NCI-H146 treated with DMSO at 0.1 percent for 48 hours (cell line): ENCODE measurements around the gene OTUB1.

Source experiments
- DNase-seq: peaks from one replicate; lab custom pipeline; 2025; ENCODE audit not compliant: unreplicated experiment; lab: John Stamatoyannopoulos, UW

The OTUB1 gene

DNA sequence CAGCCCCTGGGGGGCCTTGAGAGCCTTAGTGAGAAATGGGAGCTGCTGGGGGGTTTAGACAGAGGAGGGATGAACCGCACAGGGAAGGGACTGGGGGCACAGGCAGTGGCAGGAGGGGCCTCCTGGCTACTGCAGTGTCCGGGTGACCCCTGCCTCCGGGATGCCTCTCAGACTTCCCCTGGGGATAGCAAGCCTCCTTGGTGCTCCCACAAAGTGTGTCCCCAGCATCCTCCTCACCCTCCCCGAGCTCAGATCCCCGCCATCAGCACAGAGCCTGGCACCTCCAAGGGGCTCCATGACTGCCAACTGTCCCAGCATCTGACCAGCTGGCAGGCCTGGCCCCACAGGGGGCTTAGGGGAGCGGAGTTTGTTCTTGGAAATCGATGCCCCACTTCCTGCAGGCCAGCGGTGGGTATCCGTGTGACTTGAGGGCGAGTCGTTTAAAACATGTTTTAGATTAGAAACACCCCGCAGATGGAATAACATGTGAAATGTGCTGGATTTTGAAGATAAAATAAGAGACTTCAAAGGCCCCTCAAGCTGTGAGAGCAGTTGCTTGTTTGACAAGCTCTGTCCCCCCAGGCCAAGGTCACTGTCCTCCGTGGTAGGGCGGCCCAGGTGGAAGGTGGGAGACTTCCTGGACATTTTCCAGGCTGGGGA, 36.0 kb downstream of the OTUB1 start:
- DNase-seq: no peak

DNA sequence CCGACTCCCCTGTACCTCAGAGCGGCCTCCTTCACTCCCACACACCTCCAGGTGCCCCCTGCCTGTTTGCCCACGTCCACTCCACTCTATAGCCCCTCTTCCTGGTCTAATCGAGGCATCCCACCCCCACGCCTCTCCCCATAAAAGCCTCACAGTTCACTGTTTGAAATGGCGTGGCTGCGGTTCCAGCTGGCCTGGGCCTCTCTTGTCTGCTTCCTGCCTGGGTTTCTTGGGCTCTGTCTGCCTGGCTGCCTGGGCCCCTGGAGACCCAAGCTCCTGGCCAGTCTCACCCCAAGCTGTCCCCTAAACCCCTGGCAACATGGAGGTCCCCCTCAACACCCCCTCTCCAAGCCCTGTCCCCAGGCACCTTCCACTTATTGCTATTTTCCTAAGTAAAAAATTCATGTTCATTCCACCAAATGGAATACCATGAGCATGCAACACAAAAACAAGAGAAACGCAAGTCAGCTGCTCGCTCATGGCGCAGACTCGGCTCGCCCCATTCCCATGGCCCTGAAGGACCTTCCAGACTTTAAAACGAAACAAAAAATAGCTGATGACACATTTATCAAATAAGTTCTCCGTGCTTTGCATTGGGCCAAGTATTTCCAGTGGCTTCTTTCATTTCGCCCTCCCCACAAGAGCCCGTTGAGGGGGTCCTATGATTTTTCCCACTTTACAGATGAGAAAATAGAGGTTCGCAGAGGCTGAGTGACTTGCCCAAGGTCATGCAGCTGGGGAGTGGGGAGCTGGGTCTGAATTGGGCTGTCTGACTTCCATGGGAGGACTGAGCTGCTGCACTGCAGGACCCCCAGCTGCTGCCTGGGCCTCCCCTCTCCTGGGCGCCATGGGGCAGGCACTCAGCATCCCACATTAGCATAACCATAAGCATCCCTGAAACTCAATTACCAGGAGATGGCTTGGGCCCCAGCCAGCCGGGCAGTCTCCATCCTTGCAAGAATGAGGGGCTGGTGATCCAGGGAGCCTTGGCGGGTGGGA, 37.8 kb downstream of the OTUB1 start:
- no peak for DNase-seq

DNA sequence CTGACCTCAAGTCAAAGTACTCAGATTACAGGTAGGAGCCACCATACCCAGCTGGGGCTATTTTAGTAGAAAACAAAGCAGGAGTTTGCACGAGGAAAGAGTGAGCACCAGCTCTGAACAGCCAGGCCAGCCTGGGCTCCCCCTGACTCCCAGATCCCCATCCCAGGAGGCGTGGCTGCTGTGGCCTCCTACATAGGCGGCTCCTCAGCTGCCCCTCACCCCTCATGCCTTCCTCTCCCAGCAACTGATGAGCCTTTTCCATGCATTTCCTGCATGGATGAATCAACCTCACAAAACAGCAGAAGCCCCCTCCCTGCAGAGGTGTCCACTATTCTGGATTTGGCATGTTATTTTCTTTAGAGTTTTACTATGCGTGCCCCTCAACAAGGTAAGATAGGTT, 39.0 kb downstream of the OTUB1 start:
- DNase-seq: no peak

DNA sequence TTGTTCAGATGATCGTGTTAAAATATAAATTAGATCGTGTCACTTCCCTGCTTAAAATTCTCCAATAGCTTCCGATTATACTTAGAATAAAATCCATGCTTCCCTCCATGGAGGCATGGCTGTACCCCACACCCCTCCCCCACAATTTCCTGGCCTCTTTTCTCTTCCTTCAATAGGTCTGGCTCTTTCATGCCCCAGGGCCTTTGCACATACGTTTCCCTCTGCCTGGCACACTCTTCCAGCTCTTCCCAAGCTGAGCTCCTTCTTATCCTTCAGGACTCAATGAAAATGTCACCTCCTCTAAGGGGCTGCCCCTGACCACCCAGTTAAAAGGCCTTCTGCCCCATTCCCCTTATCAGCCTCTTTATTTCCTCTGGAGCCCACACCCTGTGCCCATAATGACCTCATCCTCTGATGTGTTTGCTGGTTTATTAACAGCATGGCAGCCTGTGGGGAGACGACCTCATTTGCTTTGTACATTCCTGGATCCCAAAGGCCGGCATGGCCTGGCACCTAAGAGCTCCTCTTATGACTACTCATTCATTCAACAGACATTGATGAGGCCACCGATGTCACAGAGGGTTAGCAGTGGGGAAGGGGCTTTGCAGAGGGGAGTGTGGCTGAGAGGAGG, 40.5 kb downstream of the OTUB1 start:
- no peak for DNase-seq

DNA sequence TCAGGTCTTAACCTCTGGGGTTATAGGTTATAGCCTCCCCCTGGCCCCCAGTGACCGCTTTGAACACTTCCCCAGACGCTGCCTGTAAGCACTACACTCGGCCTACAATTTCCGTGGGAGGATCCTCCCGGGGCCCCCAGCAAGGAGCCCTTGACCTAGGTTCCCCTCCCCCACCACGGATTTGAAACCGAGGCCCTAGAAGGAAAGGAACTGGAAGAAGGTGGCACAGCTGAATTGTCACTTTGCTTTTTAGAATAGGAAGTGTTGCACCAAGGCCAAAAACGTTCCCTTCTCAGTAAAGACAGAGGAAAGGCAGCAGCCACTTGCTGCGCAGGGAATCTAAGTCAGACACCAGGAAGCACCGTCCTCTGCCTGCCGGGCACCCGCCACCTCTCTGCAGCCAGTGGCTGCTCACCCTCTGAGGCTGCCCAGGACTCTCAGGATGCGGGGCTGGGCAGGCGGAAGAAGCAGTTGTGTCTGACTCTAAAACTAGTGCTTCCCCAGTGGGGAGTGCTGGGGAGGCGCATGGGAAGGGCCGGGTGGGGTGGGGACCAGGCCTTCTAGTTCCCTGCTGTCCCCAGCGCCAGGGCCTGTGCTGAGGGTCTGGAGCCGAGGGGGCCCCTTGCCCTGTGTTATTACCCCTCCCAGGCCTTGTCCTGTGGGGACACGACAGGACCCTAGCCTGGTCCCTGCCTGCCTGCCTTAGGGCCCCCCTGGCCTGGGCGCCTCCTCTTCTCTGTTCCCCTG, 41.6 kb downstream of the OTUB1 start:
- no peak for DNase-seq

DNA sequence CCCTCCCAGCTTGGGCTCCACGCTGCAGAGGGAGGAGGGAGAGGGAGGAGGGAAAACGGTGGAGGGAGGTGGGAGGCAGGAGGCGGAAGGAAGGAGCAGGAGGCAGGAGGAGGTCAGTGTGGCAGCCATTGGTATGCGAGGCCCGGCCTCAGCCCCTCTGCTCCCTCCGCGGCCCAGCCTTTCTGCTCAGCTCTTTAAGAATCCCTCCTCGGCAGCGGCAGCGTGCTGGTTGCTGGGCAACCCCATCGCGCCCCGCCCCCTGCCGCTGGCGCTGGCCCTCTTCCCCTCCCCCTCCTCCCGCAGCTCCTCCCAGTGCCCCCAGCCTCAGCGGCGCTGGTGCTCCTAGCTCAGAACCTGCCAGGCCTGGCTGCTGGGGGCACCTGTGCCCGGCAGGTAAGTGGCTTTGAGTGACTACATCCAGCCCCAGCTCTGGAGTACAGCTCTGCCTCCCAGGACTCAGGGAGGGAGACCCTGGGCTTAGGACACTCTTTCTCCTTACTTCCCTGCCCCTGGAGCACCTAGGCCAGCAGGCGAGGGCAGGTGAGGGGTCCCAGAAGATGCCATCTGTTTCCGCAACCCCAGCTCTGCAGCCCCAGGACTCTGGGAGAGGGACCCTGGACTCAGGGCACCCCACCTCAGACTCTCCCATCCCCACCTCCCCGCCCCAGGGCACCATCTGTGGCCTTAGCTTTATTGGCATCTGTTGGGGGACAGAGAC, 42.3 kb downstream of the OTUB1 start:
- DNase-seq: peak; percentile 10

DNA sequence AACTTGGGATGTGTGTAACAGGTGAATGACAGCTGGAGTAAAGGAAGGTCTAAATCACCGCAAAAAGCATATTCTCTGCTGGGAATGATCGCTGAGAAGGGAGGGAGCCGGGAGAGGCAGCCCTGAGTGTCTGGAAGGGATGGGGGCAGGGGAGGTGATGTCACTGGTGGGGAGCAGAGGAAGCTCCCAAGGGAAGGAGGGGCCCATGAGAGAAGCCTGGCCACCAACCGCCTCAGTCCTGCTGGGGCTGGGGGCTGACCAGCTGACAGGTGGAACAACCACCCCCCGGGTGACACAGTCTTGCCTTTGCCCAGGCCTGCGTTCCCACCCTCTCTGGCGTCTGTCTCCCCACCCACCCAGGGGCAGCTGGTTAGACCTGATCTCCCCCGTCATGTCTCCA, 43.5 kb downstream of the OTUB1 start:
- DNase-seq: no peak

DNA sequence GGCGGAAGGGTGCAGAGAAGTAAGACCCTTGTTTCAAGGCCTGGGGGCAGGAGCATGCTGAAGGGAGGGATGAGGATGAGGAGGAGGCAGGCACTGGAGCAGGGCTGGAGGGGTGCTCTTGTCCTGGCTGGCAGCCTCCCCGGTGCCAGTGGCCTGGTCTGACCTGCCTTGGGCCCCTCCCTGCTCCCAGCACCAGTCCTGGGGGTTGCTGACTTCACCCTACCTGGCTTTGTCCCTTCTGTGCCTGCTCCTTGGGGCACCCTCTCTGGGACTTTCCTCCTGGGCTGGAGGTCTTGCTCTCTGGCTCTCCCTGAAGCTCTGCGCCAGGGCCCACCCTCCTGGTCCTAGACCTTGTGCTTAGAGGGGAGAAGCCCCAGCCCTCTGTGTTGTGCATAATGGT, 44.8 kb downstream of the OTUB1 start:
- DNase-seq: no peak

DNA sequence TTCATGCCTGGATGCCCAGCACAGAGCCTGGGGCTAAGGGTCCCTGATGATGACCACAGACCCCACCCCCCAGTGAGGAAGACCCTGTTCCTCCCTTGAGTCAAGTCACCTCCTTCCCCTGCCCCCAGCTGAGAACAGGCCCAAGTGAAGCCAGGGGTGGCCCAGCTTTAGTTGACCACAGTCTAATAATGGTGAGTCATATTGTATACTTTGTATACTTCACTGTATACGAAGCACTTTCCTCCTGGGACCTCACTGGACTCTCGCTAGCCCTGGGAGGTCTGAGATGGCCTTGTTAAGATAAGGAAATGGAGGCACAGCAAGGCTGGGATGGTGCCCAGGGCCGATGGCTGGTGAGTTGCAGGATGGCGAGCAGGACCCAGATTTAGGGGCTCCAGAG, 45.8 kb downstream of the OTUB1 start:
- no peak for DNase-seq

DNA sequence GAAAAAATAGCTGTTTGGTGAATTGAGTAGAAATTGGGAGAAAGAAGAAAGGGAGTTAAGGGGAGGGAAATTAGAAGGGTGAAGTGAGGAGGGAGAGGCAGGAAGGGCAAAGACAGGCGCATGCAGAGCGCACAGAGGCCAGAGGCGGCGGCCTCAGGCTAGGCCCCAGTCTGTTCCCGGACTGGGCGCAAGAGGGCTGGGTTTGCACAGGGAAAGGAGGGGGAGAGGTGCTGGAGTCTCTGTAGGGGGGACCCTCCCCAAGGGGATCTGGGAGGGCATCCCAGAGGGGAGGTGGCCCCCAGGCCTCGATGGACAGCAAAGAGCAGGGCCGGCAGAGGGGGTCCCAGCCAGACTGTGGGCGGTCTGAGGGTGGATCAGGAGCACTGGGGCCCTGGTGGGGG, 48.2 kb downstream of the OTUB1 start:
- no peak for DNase-seq

DNA sequence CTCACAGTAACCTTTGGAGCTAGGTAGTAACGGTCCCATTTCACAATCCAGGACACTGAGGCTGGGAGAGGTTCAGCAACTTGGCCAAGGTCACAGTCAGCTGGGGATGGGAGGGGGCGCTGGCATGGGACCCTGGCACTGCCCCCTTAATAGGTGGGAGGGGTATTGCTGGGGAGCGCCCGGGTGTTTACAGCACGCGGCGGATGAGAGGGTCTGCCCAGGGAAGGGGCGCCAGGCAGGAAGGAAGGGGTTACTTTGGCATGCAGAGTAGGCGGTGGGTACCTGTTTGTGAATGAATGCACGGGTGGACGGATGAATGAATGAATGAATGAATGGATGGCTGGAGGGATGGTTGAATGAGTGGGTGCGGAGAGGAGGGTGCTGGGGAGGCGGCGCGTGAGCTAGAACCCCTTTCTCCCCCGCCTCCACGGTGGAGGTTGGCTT, 48.9 kb downstream of the OTUB1 start:
- DNase-seq: no peak

DNA sequence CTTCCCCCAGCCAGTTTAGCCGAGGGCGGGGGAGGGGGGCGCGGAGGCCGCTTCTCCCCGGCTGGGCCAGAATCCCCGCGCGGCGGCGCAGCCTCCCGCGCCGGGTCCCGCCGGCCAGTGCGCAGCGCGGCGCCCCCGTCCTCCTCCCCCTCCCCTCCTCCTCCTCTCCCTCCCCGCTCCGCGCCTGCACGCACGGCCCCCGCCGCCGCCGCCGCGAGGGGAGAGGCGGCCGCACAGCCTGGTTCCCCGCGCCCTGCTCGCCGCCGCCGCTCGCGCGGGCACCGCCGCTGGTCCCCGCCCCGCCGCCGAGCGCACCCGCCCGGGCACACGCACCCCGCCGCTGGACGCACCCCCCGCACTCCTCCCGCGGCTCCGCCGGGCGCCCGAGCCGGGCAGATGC, 49.3 kb downstream of the OTUB1 start, which contains the start of gene FLRT1:
Gene FLRT1 (plus strand): TSS at position 356 of the 400 bp plus-strand sequence. CDS start 80,337 bp downstream, outside the sequence.
- no peak for DNase-seq

DNA sequence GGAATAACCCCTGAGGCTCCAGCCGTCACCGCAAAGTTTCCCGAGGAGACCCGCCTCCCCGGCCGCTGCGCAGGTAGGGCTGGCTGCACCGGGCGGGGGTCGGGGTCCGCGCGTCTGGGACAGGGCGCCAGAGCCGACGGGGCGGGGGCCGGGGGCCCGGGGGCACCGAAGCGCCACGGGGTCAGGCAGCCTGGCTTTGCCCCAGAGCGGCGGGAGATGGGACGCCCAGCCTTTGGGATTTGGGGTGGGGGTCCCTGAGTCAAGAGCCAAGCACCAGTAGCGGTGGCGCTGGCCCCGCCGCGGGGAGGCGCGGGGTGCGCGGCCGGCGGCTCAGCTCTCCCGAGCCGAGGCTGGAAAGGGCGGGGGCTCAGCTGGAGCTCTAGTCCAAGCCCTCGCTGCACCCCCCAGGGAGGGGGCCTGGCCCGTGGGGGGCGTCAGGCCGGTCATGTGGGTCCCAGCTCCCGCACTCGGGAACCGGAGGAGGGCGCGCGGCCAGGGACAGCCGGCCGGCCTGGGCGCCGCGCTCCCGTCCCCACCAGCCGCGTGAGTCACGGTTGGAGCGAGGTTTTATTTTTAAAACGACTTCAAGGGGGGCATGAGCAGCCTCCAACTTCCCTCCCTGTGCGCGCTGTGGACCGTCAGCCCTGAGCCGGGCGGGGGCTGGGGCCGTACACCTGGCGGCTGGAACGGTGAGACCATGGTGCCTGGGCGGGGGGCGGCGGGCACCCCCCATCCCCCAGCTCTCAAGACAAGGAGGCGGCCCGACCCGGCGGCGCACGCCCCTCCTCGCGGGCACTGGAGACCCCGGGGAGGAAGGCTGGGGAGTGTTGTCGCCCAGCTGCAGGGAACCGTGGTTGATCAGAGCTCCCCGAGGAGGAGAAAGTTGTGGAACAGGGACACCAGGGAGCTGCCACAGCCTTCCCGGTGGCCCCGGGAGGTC, 50.1 kb downstream of the OTUB1 start:
- no peak for DNase-seq

DNA sequence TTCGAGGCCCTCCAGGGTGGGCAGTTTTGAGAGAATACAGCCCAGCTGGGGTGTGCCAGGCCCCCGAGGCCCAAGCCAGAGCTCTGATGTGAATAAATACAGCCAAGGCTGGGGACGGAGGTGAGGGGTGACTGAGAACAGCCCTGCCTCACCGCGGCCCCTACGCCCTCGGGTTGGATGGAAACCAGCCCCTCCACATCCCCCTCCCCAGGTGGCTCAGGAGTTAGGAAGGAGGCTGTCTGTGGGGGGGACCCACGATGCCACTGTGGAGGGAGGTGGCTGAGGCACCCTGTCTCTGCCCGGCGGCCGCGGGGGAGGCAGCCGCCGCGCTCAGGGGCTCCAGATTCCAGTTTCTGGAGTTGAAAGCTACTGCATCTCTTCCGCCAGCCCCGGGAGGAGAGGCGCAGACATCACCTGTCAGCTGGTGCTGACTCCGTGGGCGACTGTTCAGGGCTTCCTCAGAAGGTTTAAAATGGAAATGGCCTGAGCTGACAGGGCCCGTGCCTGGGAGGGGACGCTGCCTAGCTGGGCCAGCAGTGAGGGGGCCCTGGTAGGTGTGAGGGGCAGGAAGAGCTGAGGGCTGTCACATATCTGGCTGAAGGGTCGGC, 50.9 kb downstream of the OTUB1 start:
- DNase-seq: no peak

DNA sequence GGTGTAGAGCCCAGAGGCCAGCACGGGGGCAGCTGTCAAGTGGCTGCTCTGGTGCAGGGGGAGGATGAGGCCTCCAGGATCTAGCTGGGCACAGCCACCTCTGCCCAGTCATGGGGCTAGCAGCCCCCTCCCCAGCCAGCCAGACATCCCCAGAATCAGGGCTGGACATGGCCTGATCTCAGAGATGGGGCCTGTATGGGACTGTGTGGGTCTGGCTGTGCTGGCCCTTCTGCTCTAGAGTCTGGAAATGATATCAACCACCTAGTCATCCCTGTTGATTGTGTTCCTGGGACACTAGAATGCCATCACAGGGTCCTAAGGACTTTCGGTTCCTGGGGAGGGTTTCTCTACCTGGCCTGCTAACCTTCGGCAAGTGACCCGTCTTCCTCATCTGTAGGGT, 52.3 kb downstream of the OTUB1 start:
- DNase-seq: no peak

DNA sequence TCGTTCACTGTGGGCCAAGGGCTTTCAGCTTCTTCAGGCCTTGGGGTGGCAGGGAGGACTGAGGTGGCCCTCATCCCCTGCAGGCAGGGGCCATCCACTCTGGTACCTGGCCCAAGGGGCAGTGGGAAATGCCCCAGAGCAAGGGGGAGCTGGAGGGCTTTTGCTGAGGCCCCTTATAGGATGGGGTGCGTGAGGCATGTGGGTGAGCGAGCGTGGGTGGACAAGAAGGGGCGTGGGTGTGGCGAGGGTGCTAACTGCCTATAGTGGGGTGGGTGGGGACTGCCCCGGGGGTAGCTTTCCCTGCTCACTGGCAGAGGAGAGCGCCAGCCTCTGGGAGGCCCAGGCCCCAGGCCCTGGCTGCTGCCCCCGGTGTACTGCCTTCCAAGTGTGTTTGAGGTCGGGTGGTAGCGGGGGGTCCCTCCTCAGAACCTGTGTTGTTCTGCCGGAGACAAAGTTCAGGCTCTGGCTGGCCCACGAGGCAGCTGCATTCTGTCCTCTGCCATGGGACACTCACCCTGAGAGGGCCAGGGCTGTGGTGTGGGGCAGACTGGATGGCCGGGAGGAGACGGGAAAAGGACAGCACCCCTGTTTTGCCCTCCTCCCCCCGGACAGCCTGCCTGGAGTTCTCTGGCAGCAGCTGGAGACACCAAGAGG, 52.9 kb downstream of the OTUB1 start:
- no peak for DNase-seq

DNA sequence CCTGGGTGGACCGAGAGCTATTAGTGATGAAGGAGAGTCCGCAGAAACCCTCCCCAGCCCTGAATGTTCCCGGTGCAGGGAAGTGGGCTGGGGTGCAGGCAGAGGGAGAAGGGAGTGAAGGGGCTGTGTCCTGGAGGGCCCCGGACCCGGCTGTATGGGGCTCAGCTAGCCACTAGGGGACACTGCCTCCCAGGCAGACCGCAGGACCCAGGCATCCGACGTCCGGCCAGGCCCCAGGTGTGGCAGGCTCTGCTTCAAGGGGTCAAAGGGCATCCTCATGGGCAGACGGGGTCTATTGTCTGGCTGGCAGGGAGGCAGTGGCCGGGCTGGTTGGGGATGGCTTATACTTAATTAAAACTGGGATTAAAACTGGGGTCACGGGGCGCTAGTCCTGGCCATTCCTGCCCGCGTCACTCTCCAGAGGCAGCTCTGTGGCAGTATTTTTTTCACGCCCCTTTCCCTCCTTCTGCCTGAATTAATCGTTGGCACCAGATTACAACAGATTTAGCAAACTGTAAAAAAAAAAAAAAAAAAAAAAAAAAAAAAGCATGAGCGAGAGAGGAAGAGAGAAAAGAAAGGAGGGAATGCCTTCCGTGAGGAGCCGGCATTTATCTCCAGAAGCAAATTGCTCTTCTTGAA, 54.6 kb downstream of the OTUB1 start:
- DNase-seq: peak; percentile 44

DNA sequence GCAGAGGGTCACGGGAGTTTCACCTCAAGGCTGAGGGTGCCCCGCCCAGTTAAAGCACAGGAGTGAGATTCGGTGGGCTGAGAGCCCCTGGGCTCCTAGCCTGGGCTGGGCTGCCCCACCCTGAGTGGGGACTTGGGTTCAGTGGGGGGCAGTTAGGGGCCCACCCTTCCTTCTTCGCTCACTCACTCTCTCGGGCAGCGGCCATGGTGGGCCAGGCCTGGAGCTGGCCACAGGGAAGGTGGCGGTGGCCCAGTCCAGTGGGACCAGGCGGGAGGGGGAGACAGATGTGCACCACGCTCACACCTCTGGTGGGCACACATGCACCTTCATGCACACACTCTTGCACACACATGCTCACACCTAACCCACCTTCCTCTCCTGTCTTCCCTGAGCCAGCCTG, 55.6 kb downstream of the OTUB1 start:
- DNase-seq: no peak
